HG02571 (cell line): ENCODE data around the gene CWF19L2.

ENCODE experiments used
- ATAC-seq: cut with Tn5 transposase; IDR thresholded peaks from one replicate; pipeline ENCODE4 v1.9.1; 2021; ENCODE audit warnings: mild to moderate bottlenecking, moderate library complexity; ENCODE audit not compliant: unreplicated experiment

The CWF19L2 gene

GRCh38 chr11:107316426-107316825 lies 141.2 kb downstream of the CWF19L2 start:
- ATAC-seq: no peak

- ATAC-seq: no peak
These were observed 149.6 kb downstream of the CWF19L2 start for GRCh38 chr11:107307991-107308390.

- no peak for ATAC-seq
These were observed 155.7 kb downstream of the CWF19L2 start for GRCh38 chr11:107301878-107302277.

GRCh38 chr11:107293677-107294344 lies 163.8 kb downstream of the CWF19L2 start:
- no peak for ATAC-seq

GRCh38 chr11:107282195-107282594 lies 175.4 kb downstream of the CWF19L2 start:
- no peak for ATAC-seq
